ENCODE data around the gene NFIX.

Gene NFIX

DNA sequence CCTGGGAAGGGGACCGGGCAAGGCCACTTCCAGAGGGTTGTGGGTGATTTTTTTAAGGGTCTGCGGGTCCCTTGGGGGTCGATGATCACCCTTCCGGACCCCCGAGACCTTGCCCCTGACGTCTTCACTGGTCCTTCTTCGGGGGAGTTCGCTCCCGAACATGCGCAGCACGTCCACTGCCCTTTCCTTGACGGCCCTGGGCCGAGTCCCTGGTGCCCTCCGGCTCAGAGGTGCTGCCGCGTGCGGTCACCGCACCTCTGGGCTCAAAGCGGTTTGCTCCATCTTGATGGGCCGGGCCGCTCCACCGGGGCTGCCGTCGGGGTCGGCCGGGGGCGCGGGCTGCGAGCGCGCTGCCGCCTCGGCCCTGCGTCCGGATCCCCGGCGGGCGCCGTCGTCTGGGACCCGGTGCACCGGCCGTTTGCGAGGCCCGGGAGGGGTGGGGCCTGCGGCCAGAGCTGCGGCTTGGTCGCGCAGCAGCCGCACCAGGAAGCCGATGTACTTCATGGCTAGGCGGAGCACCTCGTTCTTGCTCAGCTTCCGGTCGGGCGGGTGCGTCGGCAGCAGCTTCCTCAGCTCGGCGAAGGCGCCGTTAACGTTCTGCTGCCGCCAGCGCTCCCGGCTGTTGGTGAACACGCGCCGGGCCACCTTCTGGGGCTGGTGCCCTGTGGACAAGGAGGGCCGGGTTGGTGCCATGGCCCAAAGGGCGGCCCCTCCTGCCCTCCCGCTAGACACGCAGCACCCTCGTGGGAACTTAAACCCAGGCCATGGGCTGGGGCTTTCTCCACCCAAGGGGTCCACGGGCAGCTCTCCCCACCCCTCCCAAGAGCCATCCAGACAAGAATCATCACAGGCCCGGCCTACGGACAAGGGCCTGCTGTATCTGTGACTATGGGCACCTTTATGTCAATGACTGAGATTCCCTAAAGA, 104.1 kb downstream of the NFIX start:
- FAIRE-seq (no peak), DNase-seq (ENCODE audit: insufficient read length, low spot score) (no peak)
- TF ChIP-seq POLR2A (IDR thresholded peaks at IDR 0.05; ENCODE audit: low read depth, low read length) = no peak

DNA sequence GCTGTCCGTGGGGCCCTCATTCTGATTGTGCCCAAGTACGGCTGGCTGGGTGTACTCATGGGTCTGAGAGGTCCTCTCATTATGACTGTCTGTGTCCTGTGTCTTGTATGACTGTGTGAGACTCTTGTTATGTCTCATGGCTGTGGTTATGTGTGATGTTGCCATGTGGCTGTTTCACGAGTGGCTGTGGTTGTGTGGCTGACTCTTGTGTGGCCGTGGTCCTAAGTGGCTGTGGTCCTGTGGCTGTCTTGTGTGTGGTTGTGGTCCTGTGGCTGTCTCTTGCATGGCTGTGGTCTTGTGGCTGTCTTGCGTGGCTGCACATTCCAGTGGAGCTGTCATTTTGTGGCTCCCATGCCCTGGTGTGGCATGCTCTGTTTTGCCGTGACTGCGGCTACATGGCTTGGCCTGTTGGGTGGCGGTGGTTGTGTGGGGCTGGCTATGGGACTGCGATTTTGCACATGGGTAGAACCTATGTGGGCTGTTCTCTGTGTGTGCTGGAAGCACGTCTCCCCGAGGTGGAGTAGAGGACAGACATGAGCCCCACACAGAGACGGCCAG, 104.8 kb downstream of the NFIX start:
- no peak for FAIRE-seq
- TF ChIP-seq POLR2A (IDR thresholded peaks at IDR 0.05; ENCODE audit: low read depth, low read length) = no peak
- peak; percentile 63 for DNase-seq (ENCODE audit: insufficient read length, low spot score)

DNA sequence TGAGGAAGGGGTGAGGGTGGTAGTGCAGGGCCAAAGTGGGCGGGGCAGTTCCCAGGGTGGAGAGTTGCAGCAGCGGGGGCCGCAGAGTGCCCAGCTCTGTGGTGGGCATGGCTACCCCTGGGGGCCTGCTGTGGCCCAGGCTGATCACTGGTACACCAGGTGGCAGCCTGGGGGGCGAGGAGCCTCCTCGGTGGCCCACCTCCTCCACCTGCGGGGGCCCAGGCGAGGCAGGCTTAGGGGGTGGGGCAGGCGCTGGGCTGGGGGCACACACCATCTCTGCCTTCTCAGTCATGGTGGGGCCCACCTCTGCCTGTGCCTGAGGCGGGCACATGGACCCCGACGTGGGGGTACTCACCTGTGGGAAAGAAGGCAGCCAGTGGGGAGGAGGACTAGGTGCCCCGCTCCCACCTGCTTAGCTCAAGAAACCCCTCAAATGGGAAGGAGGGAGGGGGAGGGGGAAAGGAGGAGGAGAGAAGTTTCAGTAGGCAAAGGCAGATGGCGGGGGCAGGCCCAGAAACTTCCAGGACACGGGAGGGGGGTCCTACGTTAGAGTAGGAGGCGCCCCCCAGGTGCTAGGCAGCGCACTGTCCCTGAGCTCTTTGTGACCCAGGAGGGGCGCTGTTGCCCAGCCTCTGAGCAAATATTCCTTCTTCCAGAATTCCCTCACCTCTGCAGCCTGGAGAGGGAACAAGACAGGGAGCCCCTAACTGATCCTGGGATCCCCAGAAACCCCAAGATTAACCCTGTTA, 105.7 kb downstream of the NFIX start:
- TF ChIP-seq POLR2A (IDR thresholded peaks at IDR 0.05; ENCODE audit: low read depth, low read length) = no peak
- DNase-seq (ENCODE audit: insufficient read length, low spot score) (no peak), FAIRE-seq (no peak)

DNA sequence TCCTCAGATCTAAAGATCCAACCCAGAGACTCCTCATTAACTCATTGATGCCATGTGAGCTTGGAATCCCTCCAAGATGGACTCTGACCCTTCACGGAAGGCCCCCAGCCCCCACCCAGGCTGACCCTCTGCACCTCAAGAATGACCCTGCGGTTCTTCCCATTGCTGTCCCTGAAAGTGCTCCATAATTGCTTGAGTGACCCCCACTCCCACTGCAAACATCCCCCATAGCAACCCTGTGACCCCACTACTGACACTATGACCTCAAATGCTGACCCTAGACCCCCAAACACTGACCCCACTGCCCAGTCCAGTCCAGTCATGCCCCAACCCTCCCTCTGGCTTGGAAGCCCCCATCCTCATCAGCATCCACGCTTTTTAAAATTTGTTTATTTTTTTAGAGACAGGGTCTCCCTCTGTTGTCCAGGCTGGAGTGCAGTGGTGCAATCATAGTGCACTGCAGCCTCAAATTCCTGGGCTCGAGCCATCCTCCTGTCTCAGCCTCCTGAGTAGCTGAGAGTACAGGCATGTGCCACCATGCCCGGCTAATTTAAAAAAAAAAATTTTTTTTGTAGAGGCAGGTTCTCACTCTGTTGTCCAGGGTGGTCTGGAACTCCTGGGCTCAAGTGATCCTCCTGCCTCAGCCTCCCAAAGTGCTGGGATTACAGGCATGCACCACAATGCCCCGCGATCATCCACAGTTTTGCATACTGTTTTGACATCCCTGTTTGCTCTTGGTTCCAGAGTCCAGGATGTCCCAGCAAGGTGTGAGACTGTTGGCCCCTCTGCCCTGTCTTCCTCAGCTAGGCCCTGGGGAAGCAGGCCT, 106.5 kb downstream of the NFIX start:
- DNase-seq (ENCODE audit: insufficient read length, low spot score) = no peak
- TF ChIP-seq POLR2A (IDR thresholded peaks at IDR 0.05; ENCODE audit: low read depth, low read length) = no peak
- FAIRE-seq = no peak

DNA sequence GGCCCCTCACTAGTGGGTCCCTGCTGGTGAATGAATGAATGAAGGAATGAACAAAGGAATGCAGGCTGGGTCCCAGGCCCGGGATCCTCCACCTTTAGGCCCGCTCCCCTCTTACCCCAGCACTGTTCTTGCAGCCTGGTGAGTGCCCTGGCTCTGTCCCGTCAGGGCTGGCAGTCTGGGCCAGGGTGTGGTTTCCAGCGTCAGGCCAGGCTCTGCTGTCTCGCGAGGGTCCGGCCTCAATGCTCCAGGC, 107.1 kb downstream of the NFIX start:
- FAIRE-seq = no peak
- TF ChIP-seq POLR2A (IDR thresholded peaks at IDR 0.05; ENCODE audit: low read depth, low read length) = no peak

DNA sequence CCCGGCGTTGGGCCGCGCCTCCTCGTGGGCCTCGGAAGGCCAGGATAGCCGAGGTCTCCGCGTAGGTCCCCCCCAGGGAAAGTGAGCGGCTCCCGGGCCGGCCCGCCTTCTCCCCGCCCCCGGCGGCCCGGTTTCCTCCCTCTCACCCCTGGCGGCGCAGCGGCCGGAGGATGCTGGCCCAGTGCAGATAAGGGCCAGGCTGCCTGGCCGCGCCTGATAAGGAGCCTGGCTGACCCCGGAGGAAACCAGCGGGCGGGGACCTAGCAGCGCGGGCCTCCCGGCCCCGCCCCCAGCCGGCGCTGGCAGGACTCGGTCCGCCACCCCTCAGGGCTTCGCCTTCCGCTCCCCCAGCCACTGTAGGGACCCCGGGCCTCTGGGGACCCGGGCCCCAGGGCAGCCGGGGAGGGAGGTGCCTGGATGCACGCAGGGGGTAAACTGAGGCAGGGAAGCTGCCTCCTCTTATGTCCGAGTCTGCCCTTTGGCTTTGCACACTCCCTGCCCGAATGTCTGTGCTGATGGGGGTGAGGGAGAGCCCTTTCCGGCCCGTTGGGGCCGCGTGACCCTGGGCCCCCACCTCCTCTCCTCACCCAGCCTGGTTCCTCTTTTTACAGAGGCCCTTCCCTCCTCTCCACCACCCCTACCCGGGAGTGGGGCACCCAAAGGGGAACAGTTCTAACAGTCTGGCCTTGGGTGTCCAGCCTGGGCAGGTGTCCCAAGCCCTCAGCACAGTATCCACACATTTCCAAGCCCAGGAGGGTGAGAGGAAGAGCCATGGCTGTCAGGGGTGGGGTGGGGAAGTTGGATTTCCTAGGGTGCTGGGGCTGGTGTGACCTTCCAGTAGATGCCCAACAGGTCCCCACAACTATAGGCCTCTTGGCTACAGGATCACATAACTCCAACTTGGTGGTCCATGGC, 107.6 kb downstream of the NFIX start, which contains the start of gene LYL1:
Gene LYL1, minus strand, starts transcription at position 193 of the 915 bp plus-strand sequence. CDS start 1,687 bp downstream, outside the sequence.
- FAIRE-seq (no peak), DNase-seq (ENCODE audit: insufficient read length, low spot score) (no peak)

More for the DNA sequence above, 107.1 kb downstream of the NFIX start:
- DNase-seq (ENCODE audit: insufficient read length, low spot score) = no peak

DNA sequence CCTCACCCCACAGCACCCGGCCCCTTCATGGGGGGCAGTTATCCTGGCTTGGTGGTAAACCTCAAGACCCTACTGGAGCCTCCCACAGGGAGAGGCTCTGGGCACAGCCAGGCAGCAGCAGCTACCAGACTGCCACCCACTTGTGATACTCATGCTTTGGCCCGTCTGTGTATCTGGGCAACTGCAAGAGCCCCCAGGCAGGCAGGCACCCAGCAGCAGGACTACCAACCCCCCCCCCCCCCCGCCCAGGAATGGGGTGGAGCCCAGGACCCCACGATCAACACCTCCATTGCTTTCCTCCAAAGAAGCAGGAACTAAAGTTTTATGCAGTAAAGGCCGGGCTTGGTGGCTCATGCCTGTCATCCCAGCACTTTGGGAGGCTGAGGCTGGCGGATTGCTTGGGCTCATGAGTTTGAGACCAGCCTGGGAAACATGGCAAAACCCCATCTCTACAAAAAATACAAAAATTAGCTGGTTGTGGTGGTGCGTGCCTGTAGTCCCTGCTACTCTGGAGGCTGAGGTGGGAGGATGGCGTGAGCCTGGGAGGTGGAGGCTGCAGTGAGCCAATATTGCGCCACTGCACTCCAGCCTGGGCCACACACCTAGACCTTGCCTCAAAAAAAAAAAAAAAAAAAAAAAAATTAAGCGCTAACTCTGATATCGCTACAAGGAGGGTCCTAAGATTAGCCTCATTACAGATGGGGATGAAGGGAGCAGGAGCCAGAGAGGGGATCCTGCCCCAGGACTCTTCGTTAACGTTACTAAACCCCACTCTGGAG, 108.5 kb downstream of the NFIX start:
- TF ChIP-seq POLR2A (IDR thresholded peaks at IDR 0.05; ENCODE audit: low read depth, low read length) = no peak
- DNase-seq (ENCODE audit: insufficient read length, low spot score) (no peak), FAIRE-seq (no peak)

More for the DNA sequence above, 107.6 kb downstream of the NFIX start, which contains the start of gene LYL1:
- TF ChIP-seq POLR2A (IDR thresholded peaks at IDR 0.05; ENCODE audit: low read depth, low read length) = no peak

DNA sequence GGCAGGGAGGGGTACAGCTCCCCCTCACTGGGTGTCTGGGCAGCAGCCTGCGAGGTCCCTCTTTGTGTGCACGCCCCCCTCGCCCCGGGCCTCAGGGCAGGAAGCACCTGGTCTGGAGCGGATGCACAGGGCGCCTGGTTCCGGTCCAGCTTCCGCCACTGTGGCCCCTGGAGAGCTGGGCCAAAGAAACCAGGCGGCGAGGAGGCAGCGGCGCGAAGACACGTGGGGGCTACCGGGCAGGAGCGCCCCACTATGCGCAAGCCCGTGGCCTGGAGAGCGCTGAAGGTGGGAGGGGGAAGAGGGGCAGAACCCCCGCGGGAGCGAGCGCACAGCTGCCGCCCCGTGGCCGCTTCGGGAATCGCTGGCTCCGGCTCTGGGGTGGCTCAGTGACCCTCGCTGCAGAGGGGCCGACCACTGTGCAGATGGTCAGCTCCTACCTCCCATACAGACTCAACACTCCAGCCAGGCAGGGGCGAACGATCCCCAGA, 109.1 kb downstream of the NFIX start:
- TF ChIP-seq POLR2A (IDR thresholded peaks at IDR 0.05; ENCODE audit: low read depth, low read length) = no peak
- FAIRE-seq (no peak), DNase-seq (ENCODE audit: insufficient read length, low spot score) (no peak)

DNA sequence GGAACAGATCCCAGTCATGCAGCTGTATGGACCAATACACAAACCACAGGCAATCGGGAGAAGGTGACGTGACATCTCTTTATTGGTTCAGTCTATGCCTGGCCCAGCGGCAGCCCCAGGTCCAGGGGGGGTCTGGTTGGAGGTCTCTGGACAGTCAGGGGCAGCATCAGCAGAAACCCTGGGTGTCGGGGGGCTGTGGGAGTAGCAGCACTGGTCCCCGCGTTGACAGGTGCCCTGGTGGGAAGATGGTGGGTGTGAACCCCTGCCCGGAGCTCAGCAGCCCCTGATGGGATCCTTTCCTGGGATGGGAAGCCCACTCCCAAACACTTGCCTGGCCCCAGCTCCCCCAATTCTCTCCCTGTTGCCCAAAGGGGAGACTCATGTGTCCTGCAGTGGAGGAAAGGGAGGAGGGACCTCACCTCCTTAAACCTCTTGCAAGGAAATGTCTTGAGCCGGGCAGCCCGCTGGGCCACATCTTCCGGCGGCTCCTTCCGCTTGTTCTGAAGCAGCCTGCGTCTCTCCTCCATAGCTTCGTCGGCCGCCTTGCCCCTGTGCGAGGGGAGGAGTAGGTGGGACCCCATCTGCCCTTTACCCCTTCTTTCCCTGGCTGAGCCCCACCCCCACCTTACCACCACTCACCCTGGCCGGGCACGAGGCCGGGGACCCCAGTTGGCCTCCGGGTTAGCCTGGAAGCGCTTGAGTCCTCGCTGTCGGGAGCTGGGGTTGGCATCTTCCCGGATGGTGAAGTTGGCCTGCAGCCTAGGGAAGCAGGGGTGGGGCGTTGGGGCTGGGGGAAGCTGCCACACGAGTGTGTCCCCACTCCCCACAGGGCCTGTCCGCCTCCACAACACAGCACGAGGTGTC, 109.8 kb downstream of the NFIX start:
- DNase-seq (ENCODE audit: insufficient read length, low spot score) = no peak
- FAIRE-seq = no peak
- TF ChIP-seq POLR2A (IDR thresholded peaks at IDR 0.05; ENCODE audit: low read depth, low read length) = no peak

DNA sequence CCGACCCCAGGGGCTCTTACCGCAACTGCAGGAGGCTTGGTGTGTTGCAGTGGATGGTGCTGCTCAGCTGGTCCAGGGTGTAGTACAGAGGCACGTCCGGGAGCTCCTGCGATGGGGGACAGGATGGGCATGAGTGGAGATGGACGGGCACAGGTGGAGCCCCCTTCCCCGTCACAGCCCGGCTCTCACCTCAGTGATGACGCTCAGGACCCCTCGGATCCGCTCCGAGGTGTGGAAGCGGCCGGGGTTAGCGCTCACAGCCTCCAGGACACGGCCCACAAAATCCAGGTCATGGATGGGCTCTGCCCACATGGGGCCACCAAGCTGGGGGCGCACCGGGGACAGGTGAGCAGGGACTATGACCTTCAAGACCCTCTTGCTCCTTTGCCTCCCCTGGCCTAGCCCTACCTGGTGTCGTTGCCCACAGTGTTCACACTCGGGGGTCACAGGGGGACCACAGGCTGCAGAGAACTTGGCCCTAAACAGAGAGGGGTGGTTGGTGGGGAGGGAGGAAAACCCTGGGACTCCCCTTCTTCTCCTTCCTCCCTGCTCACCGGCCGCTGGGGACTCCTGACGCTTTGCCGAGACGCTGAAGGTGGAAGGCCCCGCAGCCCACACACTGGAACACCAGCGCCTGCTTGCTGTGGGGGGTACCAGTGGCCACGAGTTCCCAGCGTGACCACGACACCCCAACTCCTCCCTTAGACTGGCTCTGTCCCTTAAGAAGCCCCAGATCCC, 114.3 kb downstream of the NFIX start:
- DNase-seq (ENCODE audit: insufficient read length, low spot score) = no peak
- no peak for FAIRE-seq
- no peak for TF ChIP-seq POLR2A (IDR thresholded peaks at IDR 0.05; ENCODE audit: low read depth, low read length)
